Activated naive CD4-positive, alpha-beta T cell treated with anti-CD3 and anti-CD28 coated beads for 36 hours (primary cell): Measurements from ENCODE around the gene YWHAQ. TPM values are rescaled to one million over a fixed set of nuclear protein-coding genes. Genes with fewer than 3 reads are reported as not detected.
"Not testable (repeated sequence)": the region's sequence is repeated elsewhere in the genome, so short reads cannot be mapped to it uniquely, and the experiment has no call there.

Experiments
- CTCF ChIA-PET: fragments of 350-600 bp; sonication (Branson Sonifier 250); formaldehyde crosslinking; loops from one replicate; lab custom pipeline; 2021; ENCODE audit warnings: antibody characterized with exemption; lab: Charles Lee
- DNase-seq: peaks from one replicate; pipeline ENCODE4 v3.0.0-alpha.2; 2020
- H3K27ac Mint-ChIP-seq: one replicate; pipeline ENCODE4 v1.8.0; 2021; ENCODE audit warnings: mild to moderate bottlenecking, mixed read lengths
- H3K27me3 Mint-ChIP-seq: one replicate; pipeline ENCODE4 v1.8.0; 2021; ENCODE audit warnings: low read depth, mixed read lengths
- H3K36me3 Mint-ChIP-seq: one replicate; pipeline ENCODE4 v1.8.0; 2021; ENCODE audit warnings: low read depth, mixed read lengths
- H3K4me1 Mint-ChIP-seq: one replicate; pipeline ENCODE4 v1.8.0; 2021; ENCODE audit warnings: low read depth, mixed read lengths
- H3K4me3 Mint-ChIP-seq: one replicate; pipeline ENCODE4 v1.8.0; 2021; ENCODE audit warnings: mild to moderate bottlenecking, moderate library complexity, mixed read lengths
- H3K9me3 Mint-ChIP-seq: one replicate; pipeline ENCODE4 v1.8.0; 2021; ENCODE audit warnings: mixed read lengths
- intact Hi-C: fragments of 100-400 bp; cut with micrococcal nuclease; formaldehyde crosslinking; loops from one replicate; pipeline ENCODE4 v1.15.1; 2023
- total RNA-seq, 2 experiments: library from RNA; stranded (reverse); gene quantifications; one replicate each; pipeline ENCODE4 v1.2.3, GENCODE V29; 2021

The YWHAQ gene
- total RNA-seq, 2 experiments from 2014 or later = 248 to 261 TPM

GRCh38 chr2:9623151-9623550 is 7.6 kb downstream of the YWHAQ start:
- Mint-ChIP-seq H3K27ac (no peak overlapping the region), H3K4me3 (no peak overlapping the region), H3K4me1 (peaks cover 79% of the 10 kb centered on the region), H3K27me3 (no peaks in the 10 kb centered on the region), H3K9me3 (no peaks in the 10 kb centered on the region), H3K36me3 (peaks cover 53% of the 10 kb centered on the region)
- no peak for DNase-seq
- CTCF ChIA-PET = interaction anchor here (0.6 to 0.9 kb wide), 2 partner anchors 13 to 362 kb away, joined by 3 read pairs; no protein-coding TSS in a partner anchor
- intact Hi-C loops = no loop called here

GRCh38 chr2:9621655-9622054 is 9.1 kb downstream of the YWHAQ start:
- peaks cover 46% of the 10 kb centered on the region for H3K36me3 Mint-ChIP-seq
- CTCF ChIA-PET = not testable (repeated sequence)

GRCh38 chr2:9618410-9618809 is 12.4 kb downstream of the YWHAQ start:
- peak overlapping the region; percentile 81 for H3K27ac Mint-ChIP-seq
- CTCF ChIA-PET = no interaction called here
- H3K9me3 Mint-ChIP-seq = no peaks in the 10 kb centered on the region
- no peaks in the 10 kb centered on the region for H3K27me3 Mint-ChIP-seq
- peak; percentile 34 for DNase-seq
- intact Hi-C loops = loop anchor here (1.0 kb wide), 1 partner anchor 8 kb away; no protein-coding TSS in a partner anchor
- peak overlapping the region; percentile 62 for H3K4me3 Mint-ChIP-seq
- H3K4me1 Mint-ChIP-seq = peaks cover 74% of the 10 kb centered on the region
- peaks cover 30% of the 10 kb centered on the region for H3K36me3 Mint-ChIP-seq

More at GRCh38 chr2:9621655-9622054, 9.1 kb downstream of the YWHAQ start:
- H3K9me3 Mint-ChIP-seq, DNase-seq, H3K27me3 Mint-ChIP-seq, intact Hi-C loops, H3K27ac Mint-ChIP-seq, H3K4me3 Mint-ChIP-seq: not testable (repeated sequence)
- H3K4me1 Mint-ChIP-seq = peaks cover 73% of the 10 kb centered on the region

GRCh38 chr2:9617749-9618148 is 13.0 kb downstream of the YWHAQ start:
- Mint-ChIP-seq H3K27me3 (no peaks in the 10 kb centered on the region), H3K36me3 (peaks cover 23% of the 10 kb centered on the region), H3K4me3 (no peak overlapping the region), H3K4me1 (peaks cover 74% of the 10 kb centered on the region), H3K27ac (peak overlapping the region; percentile 38), H3K9me3 (no peaks in the 10 kb centered on the region)
- CTCF ChIA-PET = no interaction called here
- no peak for DNase-seq
- intact Hi-C loops = loop anchor here (1.0 kb wide), 1 partner anchor 9 kb away; no protein-coding TSS in a partner anchor

GRCh38 chr2:9617296-9617695 is 13.5 kb downstream of the YWHAQ start:
- CTCF ChIA-PET = no interaction called here
- peaks cover 76% of the 10 kb centered on the region for H3K4me1 Mint-ChIP-seq
- H3K27me3 Mint-ChIP-seq = no peaks in the 10 kb centered on the region
- peaks cover 22% of the 10 kb centered on the region for H3K36me3 Mint-ChIP-seq
- DNase-seq = no peak
- intact Hi-C loops = no loop called here
- H3K4me3 Mint-ChIP-seq = no peak overlapping the region
- H3K9me3 Mint-ChIP-seq = no peaks in the 10 kb centered on the region
- H3K27ac Mint-ChIP-seq = no peak overlapping the region

- Mint-ChIP-seq H3K4me1 (peaks cover 77% of the 10 kb centered on the region), H3K27me3 (no peaks in the 10 kb centered on the region), H3K9me3 (no peaks in the 10 kb centered on the region), H3K27ac (no peak overlapping the region), H3K36me3 (peaks cover 16% of the 10 kb centered on the region), H3K4me3 (no peak overlapping the region)
- DNase-seq = no peak
- CTCF ChIA-PET = interaction anchor here (1.0 kb wide), 1 partner anchor 15 kb away, joined by 3 read pairs; no protein-coding TSS in a partner anchor
- intact Hi-C loops = no loop called here
Measured at GRCh38 chr2:9614562-9614961, 16.2 kb downstream of the YWHAQ start.

GRCh38 chr2:9613291-9613690 is 17.5 kb downstream of the YWHAQ start:
- CTCF ChIA-PET = interaction anchor here (0.6 kb wide), 1 partner anchor 15 kb away, joined by 3 read pairs; no protein-coding TSS in a partner anchor
- Mint-ChIP-seq H3K4me1 (peaks cover 78% of the 10 kb centered on the region), H3K27me3 (no peaks in the 10 kb centered on the region), H3K27ac (no peak overlapping the region), H3K36me3 (peaks cover 16% of the 10 kb centered on the region), H3K9me3 (no peaks in the 10 kb centered on the region), H3K4me3 (no peak overlapping the region)
- no peak for DNase-seq
- intact Hi-C loops = no loop called here

- CTCF ChIA-PET, H3K27ac Mint-ChIP-seq: not testable (repeated sequence)
- peaks cover 16% of the 10 kb centered on the region for H3K36me3 Mint-ChIP-seq
Measured at GRCh38 chr2:9611549-9611912, 19.3 kb downstream of the YWHAQ start.

GRCh38 chr2:9610781-9611548 is 19.8 kb downstream of the YWHAQ start:
- CTCF ChIA-PET = no interaction called here
- intact Hi-C loops = no loop called here
- Mint-ChIP-seq H3K27ac (no peak overlapping the region), H3K4me1 (peaks cover 79% of the 10 kb centered on the region), H3K36me3 (peaks cover 18% of the 10 kb centered on the region), H3K9me3 (peaks cover 2% of the 10 kb centered on the region), H3K27me3 (no peaks in the 10 kb centered on the region), H3K4me3 (no peak overlapping the region)
- DNase-seq = no peak

More at GRCh38 chr2:9611549-9611912, 19.3 kb downstream of the YWHAQ start:
- H3K9me3 Mint-ChIP-seq, H3K4me3 Mint-ChIP-seq, DNase-seq, intact Hi-C loops, H3K27me3 Mint-ChIP-seq: not testable (repeated sequence)
- peaks cover 79% of the 10 kb centered on the region for H3K4me1 Mint-ChIP-seq

- not testable (repeated sequence) for H3K9me3 Mint-ChIP-seq, DNase-seq, H3K27me3 Mint-ChIP-seq
- intact Hi-C loops = loop anchor here (1.0 to 10.0 kb wide), 10 partner anchors 14 to 516 kb away; partner anchors contain the start of genes IAH1, RRM2 and TAF1B
- H3K27ac Mint-ChIP-seq = peak overlapping the region; percentile 93
- H3K4me3 Mint-ChIP-seq = peak overlapping the region; percentile 56
- CTCF ChIA-PET = interaction anchor here (0.8 to 2.5 kb wide), 3 partner anchors 22 to 162 kb away, joined by 3 to 8 read pairs (median 3); partner anchors contain the start of genes ADAM17 and YWHAQ
- H3K4me1 Mint-ChIP-seq = peaks cover 73% of the 10 kb centered on the region
- peaks cover 27% of the 10 kb centered on the region for H3K36me3 Mint-ChIP-seq
Measured at GRCh38 chr2:9608491-9608890, 22.3 kb downstream of the YWHAQ start.

GRCh38 chr2:9602412-9602811 is 28.4 kb downstream of the YWHAQ start:
- H3K9me3 Mint-ChIP-seq = peaks cover 13% of the 10 kb centered on the region
- CTCF ChIA-PET = no interaction called here
- peaks cover 54% of the 10 kb centered on the region for H3K36me3 Mint-ChIP-seq
- H3K27me3 Mint-ChIP-seq = no peaks in the 10 kb centered on the region
- no peak overlapping the region for H3K4me3 Mint-ChIP-seq
- no peak overlapping the region for H3K27ac Mint-ChIP-seq
- intact Hi-C loops = loop anchor here (10.0 kb wide), 1 partner anchor 522 kb away; the partner anchor contains the start of gene RRM2
- DNase-seq = no peak
- peaks cover 43% of the 10 kb centered on the region for H3K4me1 Mint-ChIP-seq

- no peak overlapping the region for H3K4me3 Mint-ChIP-seq
- DNase-seq = no peak
- H3K36me3 Mint-ChIP-seq = peaks cover 49% of the 10 kb centered on the region
- peaks cover 47% of the 10 kb centered on the region for H3K4me1 Mint-ChIP-seq
- no peak overlapping the region for H3K27ac Mint-ChIP-seq
- CTCF ChIA-PET = interaction anchor here (0.7 kb wide), 1 partner anchor 397 kb away, joined by 3 read pairs; no protein-coding TSS in a partner anchor
- no peaks in the 10 kb centered on the region for H3K27me3 Mint-ChIP-seq
- intact Hi-C loops = loop anchor here (10.0 kb wide), 1 partner anchor 523 kb away; the partner anchor contains the start of gene RRM2
- peaks cover 12% of the 10 kb centered on the region for H3K9me3 Mint-ChIP-seq
Measured at GRCh38 chr2:9601397-9601796, 29.4 kb downstream of the YWHAQ start.
